Lung (tissue), 12 donors: ENCODE measurements around the gene AZGP1. TPM values are rescaled to one million over a fixed set of nuclear protein-coding genes. Genes with fewer than 3 reads are reported as not detected.
"Not testable (repeated sequence)": the region's sequence is repeated elsewhere in the genome, so short reads cannot be mapped to it uniquely, and the experiment has no call there.

Experiments used
- ATAC-seq: fragments of 200-7000 bp; cut with Tn5 transposase; one replicate; pipeline ENCODE4 v1.9.1; 2020; ENCODE audit warnings: moderate number of reproducible peaks; ENCODE audit not compliant: insufficient read depth, low FRiP score
- DNase-seq, 3 donors: peaks; one replicate each; pipeline ENCODE4 v3.0.0-alpha.2; 2013 to 2017
- H3K27ac ChIP-seq, 2 donors: one replicate each; pipeline ENCODE4 v1.5.1; 2013; ENCODE audit warnings: mild to moderate bottlenecking in 2 of 2, moderate library complexity in 2 of 2, control low read depth in 1 of 2, inconsistent platforms in 1 of 2, low read depth in 1 of 2, low read length in 1 of 2
- H3K27me3 ChIP-seq, 3 donors: one replicate each; pipeline ENCODE4 v1.5.1; 2013; ENCODE audit warnings: low read length in 2 of 3; ENCODE audit not compliant: control insufficient read depth in 3 of 3, insufficient read depth in 3 of 3
- H3K36me3 ChIP-seq, 4 donors: one replicate each; pipeline ENCODE4 v1.5.1; 2013; ENCODE audit warnings: low read length in 4 of 4, mild to moderate bottlenecking in 1 of 4, moderate library complexity in 1 of 4; ENCODE audit not compliant: control insufficient read depth in 4 of 4, insufficient read depth in 4 of 4
- H3K4me1 ChIP-seq, 5 donors: one replicate each; pipeline ENCODE4 v1.5.1; 2013; ENCODE audit warnings: low read length in 5 of 5, mild to moderate bottlenecking in 2 of 5, moderate library complexity in 1 of 5; ENCODE audit not compliant: control insufficient read depth in 5 of 5, insufficient read depth in 5 of 5
- H3K4me3 ChIP-seq: one replicate; pipeline ENCODE4 v1.5.1; 2013; ENCODE audit warnings: mild to moderate bottlenecking, control low read depth, moderate library complexity
- H3K9ac ChIP-seq, 2 donors: one replicate each; pipeline ENCODE4 v1.5.1; 2013; ENCODE audit warnings: low read length in 2 of 2, control low read depth in 1 of 2; ENCODE audit not compliant: insufficient read depth in 1 of 2
- H3K9me3 ChIP-seq, 4 donors: one replicate each; pipeline ENCODE4 v1.5.1; 2013; ENCODE audit warnings: low read length in 3 of 4, mild to moderate bottlenecking in 1 of 4, moderate library complexity in 1 of 4; ENCODE audit not compliant: control insufficient read depth in 4 of 4, insufficient read depth in 3 of 4
- WGBS, 2 donors: extraction: QIAGEN DNeasy Blood & Tissue Kit; methylation state at CpG; one replicate each; pipeline ENCODE4 v1.1.7; 2013; 5-methylcytosine and 5-hydroxymethylcytosine counted together
- polyA plus RNA-seq, 2 donors: library from polyadenylated mRNA; stranded (reverse); fragments of 200-250 nt; gene quantifications; one replicate each; pipeline ENCODE4 v1.2.1, GENCODE V29; 2013
- total RNA-seq, 2 donors: library from RNA; depleted of rRNA in 1 of 2; stranded (reverse); fragments of >200 nt in 1 of 2; gene quantifications; one replicate each; pipeline ENCODE4 v1.2.1, GENCODE V29; 2014 to 2021
- TF ChIP-seq, protein P1 (sequence below): IDR thresholded peaks from 2 replicates; pipeline ENCODE4 v1.5.1; 2012; ENCODE audit warnings: mild to moderate bottlenecking; ENCODE audit errors: control extremely low read depth, extremely low read depth
- donor health status: control.
- donor health status: control.
- donor health status: Bipolar disorder and iron deficiency.
- donor health status: healthy.
- donor health status: DM: yes; HTN: yes; CAD: no.

AZGP1 gene
- total and polyA plus RNA-seq, 4 donors: 4.1 to 82.8 (median 28.5) TPM

DNA sequence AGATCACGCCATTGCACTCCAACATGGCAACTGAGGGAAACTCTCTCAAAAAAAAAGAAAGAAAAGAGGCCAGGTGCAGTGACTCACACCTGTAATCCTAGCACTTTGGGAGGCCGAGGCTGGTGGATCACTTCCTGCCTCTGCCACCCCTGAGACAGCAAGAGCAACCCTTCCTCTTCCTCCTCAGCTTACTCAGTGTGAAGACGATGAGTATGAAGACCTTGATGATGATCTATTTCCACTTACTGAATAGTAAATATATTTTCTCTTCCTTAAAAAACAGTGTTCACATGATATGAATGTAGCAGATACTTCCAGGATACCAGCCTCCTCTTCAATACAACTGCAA is 37.5 kb upstream of the AZGP1 start:
- Histone ChIP-seq H3K9ac (no peak overlapping the region), H3K27me3 (no peaks in the 10 kb centered on the region), H3K4me3 (no peak overlapping the region), H3K27ac (no peak overlapping the region), H3K9me3 (no peaks in the 10 kb centered on the region), H3K4me1 (peaks cover 4 to 20% (median 9%) of the 10 kb centered on the region in 5 donors), H3K36me3 (peaks cover 0 to 5% (median 0%) of the 10 kb centered on the region in 4 donors)
- ATAC-seq (no peak), DNase-seq (no peak)
- 52 to 65% methylated on average over 3 of the region's 3 CpGs for WGBS, 2 donors
- TF ChIP-seq, protein P1, sequence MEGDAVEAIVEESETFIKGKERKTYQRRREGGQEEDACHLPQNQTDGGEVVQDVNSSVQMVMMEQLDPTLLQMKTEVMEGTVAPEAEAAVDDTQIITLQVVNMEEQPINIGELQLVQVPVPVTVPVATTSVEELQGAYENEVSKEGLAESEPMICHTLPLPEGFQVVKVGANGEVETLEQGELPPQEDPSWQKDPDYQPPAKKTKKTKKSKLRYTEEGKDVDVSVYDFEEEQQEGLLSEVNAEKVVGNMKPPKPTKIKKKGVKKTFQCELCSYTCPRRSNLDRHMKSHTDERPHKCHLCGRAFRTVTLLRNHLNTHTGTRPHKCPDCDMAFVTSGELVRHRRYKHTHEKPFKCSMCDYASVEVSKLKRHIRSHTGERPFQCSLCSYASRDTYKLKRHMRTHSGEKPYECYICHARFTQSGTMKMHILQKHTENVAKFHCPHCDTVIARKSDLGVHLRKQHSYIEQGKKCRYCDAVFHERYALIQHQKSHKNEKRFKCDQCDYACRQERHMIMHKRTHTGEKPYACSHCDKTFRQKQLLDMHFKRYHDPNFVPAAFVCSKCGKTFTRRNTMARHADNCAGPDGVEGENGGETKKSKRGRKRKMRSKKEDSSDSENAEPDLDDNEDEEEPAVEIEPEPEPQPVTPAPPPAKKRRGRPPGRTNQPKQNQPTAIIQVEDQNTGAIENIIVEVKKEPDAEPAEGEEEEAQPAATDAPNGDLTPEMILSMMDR: no peak

DNA sequence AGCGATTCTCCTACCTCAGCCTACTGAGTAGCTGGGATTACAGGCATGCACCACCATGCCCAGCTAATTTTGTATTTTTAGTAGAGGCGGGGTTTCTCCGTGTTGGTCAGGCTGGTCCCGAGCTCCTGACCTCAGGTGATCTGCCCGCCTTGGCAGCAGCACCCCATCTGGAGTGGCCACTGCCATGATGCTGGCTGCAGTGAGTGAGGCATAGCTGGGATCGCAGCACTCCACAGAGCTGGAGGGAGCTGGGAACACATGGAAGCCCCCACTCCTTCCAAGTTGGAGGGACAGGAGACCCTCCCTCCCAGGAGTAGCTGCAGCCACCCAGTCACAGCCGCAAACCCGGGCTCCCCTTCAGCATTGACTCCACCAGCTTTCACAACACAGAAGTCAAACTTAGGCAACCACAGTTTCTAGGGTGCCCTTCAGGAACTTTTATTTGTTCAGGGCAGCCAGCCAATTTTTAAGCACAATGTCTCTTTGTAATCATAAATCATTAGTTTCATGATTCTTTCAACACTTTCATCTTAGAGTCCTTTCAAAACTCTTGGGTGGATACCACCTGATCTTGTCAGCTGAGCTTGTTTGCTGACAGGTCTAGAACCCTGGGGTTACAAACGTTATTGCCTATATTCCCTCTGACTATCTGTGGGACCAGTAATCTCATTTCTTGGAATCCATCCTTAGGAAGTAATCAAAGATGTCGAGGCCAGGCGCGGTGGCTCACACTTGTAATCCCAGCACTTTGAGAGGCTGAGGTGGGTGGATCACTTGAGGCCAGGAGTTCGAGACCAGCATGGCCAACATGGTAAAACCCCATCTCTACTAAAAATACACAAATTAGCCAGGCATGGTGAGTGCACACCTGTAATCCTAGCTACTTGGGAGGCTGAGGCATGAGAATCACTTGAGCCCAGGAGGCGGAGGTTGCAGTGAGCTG is 36.8 kb upstream of the AZGP1 start:
- DNase-seq: peak; percentile 55 to 80 (median 61)
- not testable (repeated sequence) for ATAC-seq
- 48 to 53% methylated on average over 14 of the region's 14 CpGs for WGBS, 2 donors

DNA sequence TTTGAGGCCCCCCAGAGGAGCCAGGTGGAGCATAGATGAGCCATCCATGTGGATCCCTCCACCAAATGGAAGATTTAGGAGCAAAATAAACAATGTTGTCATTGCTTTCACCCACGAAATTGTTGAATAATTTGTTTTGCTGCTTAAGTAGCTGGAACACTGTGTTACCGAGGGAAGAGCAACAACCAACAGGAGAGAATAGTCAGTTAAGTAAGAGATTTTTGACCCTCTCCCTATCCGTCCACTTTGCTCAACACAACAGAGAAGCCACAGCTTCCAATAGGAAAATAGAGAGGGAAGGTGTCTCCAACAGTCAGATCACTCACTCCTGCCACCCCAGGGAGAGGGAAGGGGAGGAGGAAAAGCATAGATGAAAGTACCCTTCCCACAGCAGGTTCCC is 35.7 kb upstream of the AZGP1 start:
- H3K9me3 ChIP-seq: no peaks in the 10 kb centered on the region
- WGBS, 2 donors: 61 to 69% methylated on average over 3 of the region's 3 CpGs
- H3K9ac ChIP-seq: no peak overlapping the region
- H3K36me3 ChIP-seq: no peaks in the 10 kb centered on the region
- DNase-seq: no peak
- no peaks in the 10 kb centered on the region for H3K27me3 ChIP-seq
- TF ChIP-seq, protein P1: no peak
- ATAC-seq: no peak
- no peak overlapping the region for H3K4me3 ChIP-seq
- H3K4me1 ChIP-seq: peaks cover 0 to 10% (median 2%) of the 10 kb centered on the region in 5 donors
- H3K27ac ChIP-seq: no peak overlapping the region

More for the DNA sequence above, 36.8 kb upstream of the AZGP1 start:
- H3K36me3 ChIP-seq, H3K9ac ChIP-seq, H3K9me3 ChIP-seq, H3K4me3 ChIP-seq, H3K27ac ChIP-seq, H3K27me3 ChIP-seq: not testable (repeated sequence)
- peaks cover 4 to 17% (median 9%) of the 10 kb centered on the region in 5 donors for H3K4me1 ChIP-seq

DNA sequence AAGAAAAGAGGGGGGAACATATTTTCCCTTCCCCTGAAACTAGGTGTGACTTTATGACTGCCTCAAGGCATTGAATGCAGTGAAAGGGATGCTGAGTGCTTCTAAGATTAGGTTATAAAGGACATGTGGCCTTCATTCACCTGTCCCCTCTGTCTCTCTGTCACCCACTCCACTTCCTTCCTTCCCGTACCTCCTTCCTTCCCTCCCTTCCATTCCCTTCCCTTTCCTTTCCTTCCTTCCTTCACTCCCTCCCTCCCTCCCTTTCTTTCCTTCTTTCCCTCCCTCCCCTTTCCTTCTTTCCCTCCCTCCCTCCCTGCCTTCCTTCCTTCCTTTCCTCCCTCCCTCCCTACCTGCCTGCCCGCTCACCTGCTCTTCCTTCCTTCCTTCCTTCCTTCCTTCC is 35.1 kb upstream of the AZGP1 start:
- peaks cover 0 to 10% (median 0%) of the 10 kb centered on the region in 5 donors for H3K4me1 ChIP-seq
- 49 to 72% methylated on average over 2 of the region's 2 CpGs for WGBS, 2 donors

DNA sequence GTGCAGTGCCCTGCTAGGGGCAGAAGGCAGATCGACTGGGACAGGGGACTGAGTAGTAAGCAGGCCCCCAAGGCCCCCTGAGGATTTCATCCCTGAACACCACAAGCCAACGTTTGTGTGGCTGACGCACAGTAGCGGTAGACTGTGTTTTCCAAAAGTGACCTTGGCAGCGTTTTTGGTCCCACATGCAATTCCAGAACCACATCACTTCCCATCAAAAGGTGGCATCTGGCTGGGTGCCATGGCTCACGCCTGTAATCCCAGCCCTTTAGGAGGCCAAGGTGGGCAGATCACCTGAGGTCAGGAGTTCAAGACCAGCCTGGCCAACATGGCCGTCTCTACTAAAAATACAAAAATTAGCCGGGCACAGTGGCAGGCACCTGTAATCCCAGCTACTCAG is 34.1 kb upstream of the AZGP1 start:
- not testable (repeated sequence) for H3K36me3 ChIP-seq, H3K9me3 ChIP-seq, H3K27me3 ChIP-seq, H3K27ac ChIP-seq, H3K4me3 ChIP-seq, ATAC-seq, DNase-seq, H3K9ac ChIP-seq
- peaks cover 0 to 10% (median 0%) of the 10 kb centered on the region in 5 donors for H3K4me1 ChIP-seq
- WGBS, 2 donors: 78 to 80% methylated on average over 8 of the region's 8 CpGs

More for the DNA sequence above, 35.1 kb upstream of the AZGP1 start:
- H3K9me3 ChIP-seq: no peaks in the 10 kb centered on the region
- H3K36me3 ChIP-seq: no peaks in the 10 kb centered on the region
- no peak overlapping the region for H3K27ac ChIP-seq
- TF ChIP-seq, protein P1: no peak
- H3K9ac ChIP-seq: no peak overlapping the region
- no peak for ATAC-seq
- no peaks in the 10 kb centered on the region for H3K27me3 ChIP-seq
- H3K4me3 ChIP-seq: no peak overlapping the region
- no peak for DNase-seq
